Lung (tissue), 12 donors: ENCODE data around the gene CFAP107. TPM values are rescaled to one million over a fixed set of nuclear protein-coding genes. Genes with fewer than 3 reads are reported as not detected.

Source experiments
- ATAC-seq: fragments of 200-7000 bp; cut with Tn5 transposase; one replicate; pipeline ENCODE4 v1.9.1; 2020; ENCODE audit warnings: moderate number of reproducible peaks; ENCODE audit not compliant: insufficient read depth, low FRiP score
- DNase-seq, 3 donors: peaks; one replicate each; pipeline ENCODE4 v3.0.0-alpha.2; 2013 to 2017
- H3K27ac ChIP-seq, 2 donors: one replicate each; pipeline ENCODE4 v1.5.1; 2013; ENCODE audit warnings: mild to moderate bottlenecking in 2 of 2, moderate library complexity in 2 of 2, control low read depth in 1 of 2, inconsistent platforms in 1 of 2, low read depth in 1 of 2, low read length in 1 of 2
- H3K27me3 ChIP-seq, 3 donors: one replicate each; pipeline ENCODE4 v1.5.1; 2013; ENCODE audit warnings: low read length in 2 of 3; ENCODE audit not compliant: control insufficient read depth in 3 of 3, insufficient read depth in 3 of 3
- H3K36me3 ChIP-seq, 4 donors: one replicate each; pipeline ENCODE4 v1.5.1; 2013; ENCODE audit warnings: low read length in 4 of 4, mild to moderate bottlenecking in 1 of 4, moderate library complexity in 1 of 4; ENCODE audit not compliant: control insufficient read depth in 4 of 4, insufficient read depth in 4 of 4
- H3K4me1 ChIP-seq, 5 donors: one replicate each; pipeline ENCODE4 v1.5.1; 2013; ENCODE audit warnings: low read length in 5 of 5, mild to moderate bottlenecking in 2 of 5, moderate library complexity in 1 of 5; ENCODE audit not compliant: control insufficient read depth in 5 of 5, insufficient read depth in 5 of 5
- H3K4me3 ChIP-seq: one replicate; pipeline ENCODE4 v1.5.1; 2013; ENCODE audit warnings: mild to moderate bottlenecking, control low read depth, moderate library complexity
- H3K9ac ChIP-seq, 2 donors: one replicate each; pipeline ENCODE4 v1.5.1; 2013; ENCODE audit warnings: low read length in 2 of 2, control low read depth in 1 of 2; ENCODE audit not compliant: insufficient read depth in 1 of 2
- H3K9me3 ChIP-seq, 4 donors: one replicate each; pipeline ENCODE4 v1.5.1; 2013; ENCODE audit warnings: low read length in 3 of 4, mild to moderate bottlenecking in 1 of 4, moderate library complexity in 1 of 4; ENCODE audit not compliant: control insufficient read depth in 4 of 4, insufficient read depth in 3 of 4
- CTCF ChIP-seq: IDR thresholded peaks from 2 replicates; pipeline ENCODE4 v1.5.1; 2012; ENCODE audit warnings: mild to moderate bottlenecking; ENCODE audit errors: control extremely low read depth, extremely low read depth
- WGBS, 2 donors: extraction: QIAGEN DNeasy Blood & Tissue Kit; methylation state at CpG; one replicate each; pipeline ENCODE4 v1.1.7; 2013; 5-methylcytosine and 5-hydroxymethylcytosine counted together
- polyA plus RNA-seq, 2 donors: library from polyadenylated mRNA; stranded (reverse); fragments of 200-250 nt; gene quantifications; one replicate each; pipeline ENCODE4 v1.2.1, GENCODE V29; 2013
- total RNA-seq, 2 donors: library from RNA; depleted of rRNA in 1 of 2; stranded (reverse); fragments of >200 nt in 1 of 2; gene quantifications; one replicate each; pipeline ENCODE4 v1.2.1, GENCODE V29; 2014 to 2021
- donor health status: control.
- donor health status: control.
- donor health status: Bipolar disorder and iron deficiency.
- donor health status: healthy.
- donor health status: DM: yes; HTN: yes; CAD: no.

The CFAP107 gene
- total and polyA plus RNA-seq, 4 donors: 1.3 to 8.5 (median 2.4) TPM

DNA sequence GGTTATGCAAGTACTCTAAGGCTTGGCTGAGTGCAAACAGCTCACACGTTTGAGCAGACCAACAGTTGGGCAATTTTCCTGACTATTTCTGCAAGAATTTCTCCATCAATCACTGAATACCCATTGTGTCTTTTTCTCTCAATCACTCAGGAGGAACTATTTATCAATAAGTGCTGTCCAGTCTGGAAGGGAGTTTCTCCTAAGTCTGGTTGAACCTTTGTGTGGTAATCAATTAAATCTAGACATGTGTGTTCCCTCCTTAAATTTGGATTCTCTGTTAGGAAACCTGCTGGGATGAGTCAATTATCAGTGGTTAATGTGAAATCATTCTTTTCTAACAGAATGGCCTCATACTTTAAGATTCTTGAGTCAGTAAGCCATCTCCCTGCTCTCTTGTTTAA, 36.9 kb upstream of the CFAP107 start:
- 8 to 14% methylated on average over 1 of the region's 1 CpG for WGBS, 2 donors
- no peak overlapping the region for H3K27ac ChIP-seq
- no peaks in the 10 kb centered on the region for H3K4me1 ChIP-seq
- H3K36me3 ChIP-seq: no peaks in the 10 kb centered on the region
- DNase-seq (no peak), ATAC-seq (no peak)
- H3K9me3 ChIP-seq: peaks cover 0 to 4% (median 0%) of the 10 kb centered on the region in 4 donors
- H3K27me3 ChIP-seq: no peaks in the 10 kb centered on the region
- H3K9ac ChIP-seq: no peak overlapping the region
- H3K4me3 ChIP-seq: no peak overlapping the region
- no peak for TF ChIP-seq CTCF

GRCh38 chr1:12709696-12710095, 36.3 kb upstream of the CFAP107 start:
- WGBS, 2 donors: 76 to 78% methylated on average over 3 of the region's 3 CpGs
- H3K27ac ChIP-seq: no peak overlapping the region
- H3K9me3 ChIP-seq: peaks cover 0 to under 1% (median 0%) of the 10 kb centered on the region in 4 donors
- no peaks in the 10 kb centered on the region for H3K4me1 ChIP-seq
- H3K36me3 ChIP-seq: no peaks in the 10 kb centered on the region
- no peaks in the 10 kb centered on the region for H3K27me3 ChIP-seq
- no peak overlapping the region for H3K9ac ChIP-seq
- H3K4me3 ChIP-seq: no peak overlapping the region
- TF ChIP-seq CTCF: no peak
- DNase-seq: no peak
- no peak for ATAC-seq

GRCh38 chr1:12711536-12711935, 34.5 kb upstream of the CFAP107 start:
- H3K27ac ChIP-seq: no peak overlapping the region
- no peak for ATAC-seq

More at GRCh38 chr1:12711536-12711935, 34.5 kb upstream of the CFAP107 start:
- Histone ChIP-seq H3K4me1 (no peaks in the 10 kb centered on the region), H3K27me3 (no peaks in the 10 kb centered on the region), H3K4me3 (no peak overlapping the region), H3K9ac (no peak overlapping the region), H3K9me3 (no peaks in the 10 kb centered on the region), H3K36me3 (no peaks in the 10 kb centered on the region)
- 67 to 78% methylated on average over 3 of the region's 3 CpGs for WGBS, 2 donors
- TF ChIP-seq CTCF: no peak
- DNase-seq: no peak
